HG03039 (cell line): ENCODE measurements around the gene PIM2.
"Not testable (repeated sequence)": the region's sequence is repeated elsewhere in the genome, so short reads cannot be mapped to it uniquely, and the experiment has no call there.

Experiments
- ATAC-seq: cut with Tn5 transposase; IDR thresholded peaks from one replicate; pipeline ENCODE4 v1.9.1; 2021; ENCODE audit warnings: mild to moderate bottlenecking, moderate library complexity; ENCODE audit not compliant: unreplicated experiment

Gene PIM2

GRCh38 chrX:48909703-48910294 is 9.0 kb downstream of the PIM2 start:
- ATAC-seq = no peak

- ATAC-seq = no peak
These were observed 10.2 kb downstream of the PIM2 start for GRCh38 chrX:48908600-48908999.

GRCh38 chrX:48905090-48905790 is 13.6 kb downstream of the PIM2 start:
- ATAC-seq = no peak

GRCh38 chrX:48904626-48905025 is 14.2 kb downstream of the PIM2 start:
- no peak for ATAC-seq

GRCh38 chrX:48904180-48904579 is 14.6 kb downstream of the PIM2 start:
- ATAC-seq = no peak

GRCh38 chrX:48903290-48903689 is 15.5 kb downstream of the PIM2 start:
- no peak for ATAC-seq

- no peak for ATAC-seq
These were observed 16.0 kb downstream of the PIM2 start for GRCh38 chrX:48902776-48903175.

GRCh38 chrX:48902135-48902534 is 16.7 kb downstream of the PIM2 start:
- ATAC-seq = no peak

GRCh38 chrX:48901069-48901468 is 17.8 kb downstream of the PIM2 start:
- no peak for ATAC-seq

GRCh38 chrX:48899078-48899410 is 19.8 kb downstream of the PIM2 start:
- ATAC-seq = no peak

- peak; percentile 88 for ATAC-seq
These were observed 21.1 kb downstream of the PIM2 start, which contains the start of the genes PQBP1 and TIMM17B for GRCh38 chrX:48897625-48898306. Gene PQBP1, plus strand, starts transcription at chrX:48897930. Its CDS starts 580 bp downstream, at chrX:48898510. Gene TIMM17B, minus strand, starts transcription at chrX:48897768. Its CDS starts 19 bp downstream, at chrX:48897749.

GRCh38 chrX:48897157-48897624 is 21.6 kb downstream of the PIM2 start:
- peak; percentile 9 for ATAC-seq

GRCh38 chrX:48896611-48897011 is 22.2 kb downstream of the PIM2 start:
- ATAC-seq = no peak

- no peak for ATAC-seq
These were observed 23.9 kb downstream of the PIM2 start for GRCh38 chrX:48894891-48895290.

- ATAC-seq = no peak
These were observed 25.1 kb downstream of the PIM2 start for GRCh38 chrX:48893556-48894348.

- no peak for ATAC-seq
These were observed 25.9 kb downstream of the PIM2 start for GRCh38 chrX:48892896-48893295.

GRCh38 chrX:48891402-48892288 is 27.2 kb downstream of the PIM2 start:
- ATAC-seq = peak; percentile 74

GRCh38 chrX:48890934-48891401 is 27.9 kb downstream of the PIM2 start:
- ATAC-seq = peak; percentile 43

- no peak for ATAC-seq
These were observed 28.4 kb downstream of the PIM2 start for GRCh38 chrX:48890296-48890925.

- ATAC-seq = not testable (repeated sequence)
These were observed 32.2 kb downstream of the PIM2 start for GRCh38 chrX:48886586-48886985.
